GM19035 (cell line): ENCODE measurements around the gene PCSK9.
"Not testable (repeated sequence)": the region's sequence is repeated elsewhere in the genome, so short reads cannot be mapped to it uniquely, and the experiment has no call there.

Source experiments
- ATAC-seq: cut with Tn5 transposase; IDR thresholded peaks from one replicate; pipeline ENCODE4 v1.9.1; 2021; ENCODE audit not compliant: unreplicated experiment

PCSK9 gene

DNA sequence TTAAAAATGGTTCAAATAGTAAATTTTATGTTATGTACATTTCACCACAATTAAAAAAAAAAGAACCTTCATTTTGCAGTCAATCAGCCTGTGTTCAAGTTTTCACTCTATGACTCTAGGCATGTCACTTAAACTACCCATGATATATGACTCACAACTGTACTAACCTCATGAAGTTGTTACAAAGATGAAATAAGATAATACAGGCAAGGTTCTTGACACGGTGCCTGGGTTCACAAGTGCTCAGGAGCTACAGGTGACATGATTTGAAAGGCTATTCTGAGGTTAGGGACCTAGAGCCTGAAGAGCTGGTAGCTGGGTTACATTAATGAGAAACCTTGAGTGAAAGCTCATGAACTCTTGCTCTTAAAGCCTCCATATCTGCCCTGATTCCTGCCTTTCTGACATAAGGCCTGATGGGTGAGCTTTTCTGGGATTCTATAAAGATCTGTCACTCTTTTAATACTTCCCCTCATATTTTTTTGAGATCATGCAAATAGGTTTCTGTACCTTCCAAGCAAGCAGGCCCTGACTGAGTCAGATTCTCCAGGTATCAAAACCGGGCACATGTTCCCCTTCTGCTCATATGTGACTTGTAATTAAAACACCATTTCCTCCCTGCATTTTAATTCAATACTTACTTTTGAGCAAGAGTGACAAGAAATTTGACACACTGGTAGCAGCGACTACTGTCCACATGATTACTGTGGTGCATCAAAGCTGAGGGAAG is 34.0 kb downstream of the PCSK9 start:
- no peak for ATAC-seq

DNA sequence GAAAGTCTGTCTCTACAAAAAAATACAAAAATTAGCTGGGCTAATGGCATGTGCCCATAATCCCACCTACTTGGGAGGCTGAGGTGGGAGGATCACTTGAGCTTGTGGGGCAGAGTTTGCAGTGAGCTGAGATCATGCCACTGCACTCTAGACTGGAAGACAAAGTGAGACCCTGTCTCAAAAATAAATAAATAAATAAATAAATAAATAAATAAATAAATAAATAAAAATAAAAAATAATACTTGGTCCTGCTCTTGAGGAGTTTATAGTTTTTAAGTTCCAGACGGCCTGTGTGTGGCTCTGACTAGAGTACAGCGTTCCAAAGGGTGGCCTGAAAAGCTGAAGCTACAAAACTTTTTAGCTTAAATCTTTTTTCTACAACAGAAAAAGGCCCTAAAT is 35.1 kb downstream of the PCSK9 start:
- ATAC-seq: no peak

DNA sequence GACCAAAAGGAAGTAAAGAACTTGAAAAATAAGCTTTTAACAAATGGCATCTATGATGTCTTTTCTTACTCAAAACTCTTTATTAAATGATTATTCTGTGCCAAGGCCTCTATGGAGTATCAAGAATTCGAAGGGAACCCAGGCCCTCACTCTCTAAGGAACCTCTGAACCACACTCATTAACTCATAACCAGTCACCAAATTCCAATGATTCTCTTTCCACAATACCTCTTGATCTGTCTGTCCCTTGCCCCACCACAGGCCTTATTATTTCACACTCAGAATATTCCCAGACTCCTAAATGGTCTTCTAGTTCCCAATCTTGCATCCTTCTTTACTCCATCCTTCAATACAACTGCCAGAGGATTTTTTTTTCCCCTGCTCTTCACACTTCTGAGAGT is 37.0 kb downstream of the PCSK9 start:
- no peak for ATAC-seq

DNA sequence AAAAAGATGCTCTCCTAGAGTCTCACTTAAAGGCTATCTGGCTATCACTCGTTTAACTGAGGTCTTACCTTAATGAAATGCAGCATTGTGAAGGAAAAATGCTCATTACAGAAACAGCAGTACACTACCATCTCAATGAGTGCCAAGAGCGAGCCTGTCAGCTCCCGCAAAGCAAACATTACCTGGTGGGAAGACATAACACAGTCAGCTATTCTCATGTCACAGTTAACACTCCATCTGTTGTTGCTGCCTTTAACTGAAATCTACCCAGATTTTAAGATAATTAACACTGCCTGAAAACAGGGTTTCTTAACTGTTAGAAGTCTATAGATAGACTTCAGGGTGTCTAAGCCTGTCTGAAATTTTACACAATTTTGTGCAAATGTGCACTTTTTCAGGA is 39.1 kb downstream of the PCSK9 start:
- ATAC-seq: no peak

DNA sequence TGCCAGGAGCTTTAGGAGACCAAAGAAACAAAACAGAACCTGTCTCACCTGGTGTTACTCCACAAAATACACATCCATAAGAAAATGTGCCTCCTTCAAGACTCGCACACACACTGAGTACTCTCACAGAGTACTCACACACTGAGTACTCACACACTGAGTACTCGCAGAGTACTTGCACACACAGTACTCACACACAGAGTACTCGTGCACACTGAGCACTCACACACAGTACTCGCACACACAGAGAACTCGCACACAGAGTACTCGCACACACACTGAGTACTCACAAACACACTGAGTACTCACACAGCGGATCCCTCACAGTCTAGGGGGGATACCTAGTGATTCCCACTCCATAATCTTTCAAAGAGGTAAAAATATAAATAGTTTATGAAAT is 40.3 kb downstream of the PCSK9 start:
- ATAC-seq: no peak

DNA sequence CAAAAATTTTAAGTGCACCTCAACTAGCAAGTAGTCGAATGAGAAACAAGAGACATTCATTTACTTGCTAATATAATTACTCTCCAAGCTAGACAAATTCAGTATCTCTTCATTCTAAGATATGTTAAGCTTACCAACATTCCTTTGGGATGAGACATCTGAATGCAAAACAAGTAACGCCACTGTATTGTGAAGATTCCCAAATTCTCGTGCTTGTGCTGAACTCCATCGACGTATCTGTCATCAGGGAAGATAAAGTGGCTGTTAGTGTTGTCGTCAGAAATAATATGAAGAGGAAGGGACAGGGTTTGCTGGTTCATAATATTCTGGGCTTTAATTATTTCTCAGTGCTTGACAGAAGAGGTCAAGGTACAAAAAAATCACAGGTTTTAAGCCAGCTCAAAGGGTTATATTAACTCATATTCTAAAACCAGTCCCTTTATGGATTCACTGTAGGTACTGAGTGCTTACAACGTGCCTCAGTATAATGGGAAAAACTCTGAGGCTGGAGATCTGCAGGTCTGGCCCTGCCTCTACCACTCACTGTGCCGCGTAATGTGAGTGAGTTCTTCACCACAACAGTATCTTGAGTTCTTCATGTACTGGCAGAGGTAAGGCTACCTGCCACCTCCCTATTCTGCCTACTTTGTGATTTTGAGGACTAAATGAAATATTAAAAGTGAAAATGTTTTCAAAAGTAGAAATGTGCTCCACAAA is 42.0 kb downstream of the PCSK9 start:
- no peak for ATAC-seq

DNA sequence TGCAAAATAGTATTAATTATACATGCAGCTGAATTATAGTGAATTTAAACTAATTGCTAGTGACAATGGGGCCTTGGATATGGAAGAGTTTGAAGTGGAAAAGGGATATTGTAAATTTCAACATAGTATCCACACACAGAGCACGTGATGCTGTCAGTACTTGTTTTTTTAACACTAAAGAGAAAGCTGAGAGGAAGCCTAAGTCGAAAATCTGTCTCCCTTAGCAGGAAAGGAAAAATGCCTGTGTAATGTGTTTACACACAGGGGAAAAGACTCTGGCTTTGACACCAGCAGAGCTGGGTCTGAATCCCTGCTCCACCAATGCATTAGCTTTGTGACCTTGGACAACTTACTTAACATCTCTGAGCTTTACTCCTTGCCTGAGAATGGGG is 42.6 kb downstream of the PCSK9 start:
- ATAC-seq: no peak

DNA sequence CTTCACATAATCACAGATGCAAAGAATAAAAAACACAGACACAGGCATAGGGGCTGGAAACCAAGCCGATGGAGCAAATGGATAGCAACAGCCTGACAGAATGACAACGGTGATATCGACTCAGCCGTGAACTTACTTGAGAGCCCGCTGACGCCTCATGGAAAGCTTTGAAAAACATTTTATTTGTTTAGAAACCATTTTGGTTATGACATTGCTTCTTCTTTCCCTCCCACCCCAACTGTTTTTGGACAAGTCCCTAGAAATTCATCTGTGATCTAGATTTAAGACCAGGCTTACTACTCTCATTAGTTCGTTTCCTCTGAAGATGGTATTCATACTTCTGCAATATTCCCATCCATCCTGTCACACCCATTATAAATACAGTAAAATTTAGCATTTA is 44.9 kb downstream of the PCSK9 start:
- no peak for ATAC-seq

DNA sequence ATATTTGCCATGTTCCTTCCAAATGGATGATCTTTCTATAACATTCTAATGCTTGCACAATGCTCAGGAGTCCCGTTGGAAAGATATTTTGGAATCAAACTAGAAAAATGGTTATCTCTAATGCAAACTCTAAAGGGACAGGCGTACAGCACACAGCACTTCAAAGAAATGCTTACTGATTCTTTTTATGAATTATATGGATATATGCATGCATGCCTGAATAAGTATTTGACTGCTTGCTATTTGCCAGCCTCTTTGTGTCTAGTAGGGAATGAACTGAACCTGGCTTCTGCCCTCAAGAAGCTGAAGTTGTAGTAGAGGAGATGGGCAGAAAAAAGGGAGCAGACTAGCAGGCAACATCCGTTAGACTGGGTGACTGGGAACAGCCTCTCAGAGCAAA is 48.1 kb downstream of the PCSK9 start:
- ATAC-seq: no peak

DNA sequence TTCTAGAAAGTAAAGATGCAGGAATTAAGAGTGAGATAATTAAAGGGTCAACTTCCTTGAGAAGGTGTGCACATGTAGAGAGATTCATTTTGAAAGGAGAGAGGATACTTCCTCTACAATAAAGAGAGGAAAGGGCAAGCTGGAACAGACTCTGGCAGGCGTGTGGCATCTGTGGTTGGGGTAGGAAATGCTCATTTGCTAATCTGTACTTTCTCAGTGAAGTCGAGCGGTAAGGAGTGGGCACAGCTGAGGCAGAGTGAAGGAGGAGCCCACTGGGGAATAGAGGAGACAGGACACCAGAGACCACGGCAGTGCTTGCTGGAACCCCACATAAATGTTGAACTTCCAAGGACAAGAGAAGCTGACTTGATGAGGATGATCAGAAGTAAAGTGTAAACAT is 49.1 kb downstream of the PCSK9 start:
- no peak for ATAC-seq

DNA sequence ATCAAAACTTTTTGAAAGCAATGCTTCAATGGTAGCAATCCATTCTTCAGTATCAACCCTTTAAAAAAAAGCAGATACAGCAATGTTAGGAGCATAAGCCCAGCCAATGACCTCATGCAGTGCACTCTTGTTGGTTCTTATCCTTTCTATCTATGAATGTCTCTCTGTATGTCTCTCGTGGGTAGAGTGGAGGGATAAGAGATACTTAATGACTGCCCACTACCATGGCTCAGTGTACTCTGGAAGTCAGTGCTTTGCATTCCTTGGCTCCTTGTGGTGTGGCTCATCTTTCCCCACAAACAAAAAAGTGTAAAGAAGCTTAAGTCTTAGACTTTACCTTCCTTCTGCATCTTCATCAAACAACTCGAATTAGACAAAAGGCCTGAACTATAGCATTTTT is 50.3 kb downstream of the PCSK9 start:
- ATAC-seq: no peak

DNA sequence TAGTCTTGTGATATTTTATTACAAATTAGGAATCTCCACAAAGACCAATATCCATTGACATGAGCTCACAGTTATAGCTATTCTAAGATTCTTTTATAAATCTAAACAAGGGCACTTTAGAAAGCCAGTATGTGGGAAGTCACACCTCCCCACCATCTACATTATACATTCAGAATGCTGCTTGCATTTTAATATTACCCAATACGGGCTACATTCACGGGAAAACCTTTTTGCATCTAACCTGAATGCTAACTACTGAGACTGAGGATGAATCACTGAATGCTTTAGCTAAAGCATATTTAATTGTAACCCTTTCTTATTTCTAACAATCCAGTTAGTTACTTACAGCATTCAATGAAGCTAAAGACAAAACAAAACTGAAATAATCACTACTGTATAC is 53.1 kb downstream of the PCSK9 start:
- no peak for ATAC-seq

DNA sequence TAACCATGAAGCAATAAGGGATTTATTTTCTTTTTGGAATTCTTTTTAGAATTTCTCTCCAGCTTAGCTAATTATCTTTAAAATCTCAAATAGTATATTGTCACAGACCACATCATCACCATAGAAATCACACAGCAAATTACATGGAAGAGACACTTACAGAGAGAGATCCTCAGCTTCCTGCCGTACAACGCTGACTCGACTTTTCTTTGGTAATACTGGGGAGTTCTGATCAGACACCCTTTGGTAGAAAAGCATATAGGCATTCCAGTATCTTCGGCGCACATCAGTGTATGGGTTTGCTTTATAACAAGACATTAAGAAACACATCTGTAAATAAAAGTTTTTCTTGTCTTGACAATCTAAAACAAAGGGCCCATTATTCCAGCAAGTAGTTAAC is 55.7 kb downstream of the PCSK9 start:
- ATAC-seq: no peak

DNA sequence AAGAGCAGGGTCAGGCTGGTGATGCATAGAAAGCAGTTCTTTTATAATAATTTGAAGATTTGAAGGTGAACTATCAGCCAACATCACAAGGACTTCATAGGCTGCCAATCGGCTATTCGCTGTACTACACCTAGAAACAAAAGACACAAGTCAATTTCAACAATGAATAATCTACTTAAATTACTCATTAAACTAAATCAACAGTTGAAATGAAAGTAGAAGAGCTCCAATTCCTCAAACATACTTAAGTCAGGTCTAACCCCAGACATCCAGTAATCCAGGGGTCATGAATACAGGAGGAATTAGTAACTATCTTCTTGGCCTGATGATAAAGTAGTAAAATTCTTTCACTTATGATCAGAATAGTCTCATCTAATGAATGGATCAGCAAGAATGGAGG is 64.5 kb downstream of the PCSK9 start:
- no peak for ATAC-seq

DNA sequence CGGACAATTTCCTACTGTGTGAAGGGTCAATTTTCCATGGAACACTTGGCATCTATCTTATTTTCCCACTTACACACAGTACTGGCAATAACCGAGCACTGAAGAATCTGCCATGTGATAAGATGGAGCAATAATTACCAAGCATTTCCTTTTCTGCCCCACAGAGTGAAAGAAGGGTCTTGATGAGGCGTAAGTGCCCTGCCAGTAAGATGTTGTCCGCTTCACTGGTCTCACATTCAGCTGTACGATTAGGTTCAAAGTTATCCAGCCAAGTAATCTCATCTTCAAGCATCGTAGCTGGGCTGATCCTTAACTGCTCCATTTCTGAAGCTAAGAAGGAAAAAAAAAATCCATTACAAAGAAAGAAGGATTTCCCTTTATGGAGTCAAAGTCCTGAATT is 67.8 kb downstream of the PCSK9 start:
- no peak for ATAC-seq

DNA sequence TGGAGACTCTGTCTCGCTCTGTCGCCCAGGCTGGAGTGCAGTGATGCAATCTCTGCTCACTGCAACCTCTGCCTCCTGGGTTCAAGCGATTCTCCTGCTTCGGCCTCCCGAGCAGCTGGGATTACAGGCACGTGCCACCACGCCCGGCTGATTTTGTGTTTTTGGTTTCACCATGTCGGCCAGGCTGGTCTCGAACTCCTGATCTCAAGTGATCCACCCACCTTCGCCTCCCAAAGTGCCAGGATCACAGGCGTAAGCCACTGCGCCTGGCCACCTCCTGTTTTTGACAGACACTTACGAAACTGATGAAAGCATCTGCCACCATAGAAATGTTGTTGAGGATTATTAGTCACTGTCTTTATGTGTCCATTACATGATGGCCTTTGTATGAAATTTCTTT is 69.7 kb downstream of the PCSK9 start:
- not testable (repeated sequence) for ATAC-seq
